Mucosa of descending colon (tissue), 3 donors: ENCODE results near the gene DHX30. TPM values are rescaled to one million over a fixed set of nuclear protein-coding genes. Genes with fewer than 3 reads are reported as not detected.

Experiments used
- ATAC-seq: fragments of 200-7000 bp; cut with Tn5 transposase; one replicate; pipeline ENCODE4 v1.9.1; 2020; ENCODE audit warnings: mild to moderate bottlenecking, moderate library complexity
- DNase-seq, 3 donors: peaks; one replicate each; pipeline ENCODE4 v3.0.0-alpha.2; 2020
- H3K36me3 ChIP-seq: fragments of 200-600 bp; one replicate; pipeline ENCODE4 v1.8.0; 2021; ENCODE audit warnings: low read depth, mild to moderate bottlenecking
- H3K4me1 ChIP-seq: fragments of 200-600 bp; one replicate; pipeline ENCODE4 v1.8.0; 2021; ENCODE audit warnings: low read depth, mild to moderate bottlenecking
- H3K4me3 ChIP-seq: fragments of 200-600 bp; one replicate; pipeline ENCODE4 v1.8.0; 2021; ENCODE audit warnings: mild to moderate bottlenecking
- H3K9me3 ChIP-seq: fragments of 200-600 bp; one replicate; pipeline ENCODE4 v1.8.0; 2021; ENCODE audit warnings: mild to moderate bottlenecking
- intact Hi-C, 2 donors: fragments of 100-400 bp; cut with DNase I in 1 of 2; cut with micrococcal nuclease in 1 of 2; formaldehyde crosslinking; loops; one replicate each; pipeline versions ENCODE4 v1.11.0 to v1.11.1; 2022; cut with DNase I, micrococcal nuclease
- total RNA-seq, 3 donors: library from RNA; stranded (reverse); fragmentation: NEBNext Ultra II Directional in 2 of 3; extraction: Animal tissue kit (Norgen Biotek cat#: 25700) in 2 of 3; gene quantifications; one replicate each; pipeline versions ENCODE4 v1.2.1 to v1.2.4, GENCODE V29; 2021 to 2023
- TF ChIP-seq, protein P1 (sequence below): fragments of 200-600 bp; IDR thresholded peaks from one replicate; pipeline ENCODE4 v1.8.0; 2022; ENCODE audit warnings: antibody characterized with exemption, mild to moderate bottlenecking
- donor health status: DM: no; HTN: no; CAD: no; lungs with moderate emphysema.
- donor health status: DM: no; HTN: no; CAD: no.
- donor health status: DM: no; HTN: yes; CAD: no.

DHX30 gene
- total RNA-seq, 3 donors from 2014 or later, result 44.5 to 65.3 (median 45.7) TPM

GRCh38 chr3:47854267-47854666 lies 51.3 kb downstream of the DHX30 start:
- H3K36me3 ChIP-seq, result peaks cover 4% of the 10 kb centered on the region
- ATAC-seq (no peak), DNase-seq (no peak)
- no peaks in the 10 kb centered on the region for H3K4me1 ChIP-seq
- no peaks in the 10 kb centered on the region for H3K9me3 ChIP-seq
- TF ChIP-seq, protein P1, sequence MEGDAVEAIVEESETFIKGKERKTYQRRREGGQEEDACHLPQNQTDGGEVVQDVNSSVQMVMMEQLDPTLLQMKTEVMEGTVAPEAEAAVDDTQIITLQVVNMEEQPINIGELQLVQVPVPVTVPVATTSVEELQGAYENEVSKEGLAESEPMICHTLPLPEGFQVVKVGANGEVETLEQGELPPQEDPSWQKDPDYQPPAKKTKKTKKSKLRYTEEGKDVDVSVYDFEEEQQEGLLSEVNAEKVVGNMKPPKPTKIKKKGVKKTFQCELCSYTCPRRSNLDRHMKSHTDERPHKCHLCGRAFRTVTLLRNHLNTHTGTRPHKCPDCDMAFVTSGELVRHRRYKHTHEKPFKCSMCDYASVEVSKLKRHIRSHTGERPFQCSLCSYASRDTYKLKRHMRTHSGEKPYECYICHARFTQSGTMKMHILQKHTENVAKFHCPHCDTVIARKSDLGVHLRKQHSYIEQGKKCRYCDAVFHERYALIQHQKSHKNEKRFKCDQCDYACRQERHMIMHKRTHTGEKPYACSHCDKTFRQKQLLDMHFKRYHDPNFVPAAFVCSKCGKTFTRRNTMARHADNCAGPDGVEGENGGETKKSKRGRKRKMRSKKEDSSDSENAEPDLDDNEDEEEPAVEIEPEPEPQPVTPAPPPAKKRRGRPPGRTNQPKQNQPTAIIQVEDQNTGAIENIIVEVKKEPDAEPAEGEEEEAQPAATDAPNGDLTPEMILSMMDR, result no peak
- no peak overlapping the region for H3K4me3 ChIP-seq
- intact Hi-C loops, result no loop called here

DNA sequence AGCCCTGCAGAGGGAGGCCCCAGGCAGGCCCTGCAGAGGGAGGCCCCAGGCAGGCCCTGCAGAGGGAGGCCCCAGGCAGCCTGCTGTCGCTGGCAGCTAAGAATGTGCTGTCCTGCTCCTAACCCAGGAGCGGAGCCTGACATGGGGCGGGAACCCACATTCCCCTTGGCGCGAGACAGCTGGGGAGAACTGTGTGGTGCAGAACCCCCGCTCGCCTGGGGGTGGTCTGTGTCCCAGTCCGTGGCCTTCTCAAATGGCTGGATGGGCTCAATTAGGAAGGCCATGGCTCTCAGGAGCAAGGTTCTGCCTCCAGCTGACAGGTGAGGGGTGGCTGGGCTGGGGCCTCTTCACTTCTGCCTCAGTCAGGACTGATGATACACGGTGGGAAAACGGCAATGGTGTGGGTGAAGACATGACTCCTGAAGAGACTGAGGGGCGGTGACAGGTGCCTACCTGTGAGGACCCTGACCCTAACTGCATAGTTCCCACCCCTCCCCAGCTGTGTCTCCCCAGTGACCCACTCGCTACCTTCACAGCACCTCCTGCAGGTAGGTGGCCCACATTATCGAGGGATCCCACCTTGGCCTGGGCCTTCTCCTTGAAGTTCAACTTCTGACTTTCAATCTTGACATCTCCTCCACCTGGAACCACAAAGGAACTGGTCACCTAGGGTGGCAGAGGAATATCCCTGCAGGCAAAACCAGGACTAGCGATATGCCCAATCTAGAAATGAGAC lies 52.0 kb downstream of the DHX30 start:
- Histone ChIP-seq H3K4me3 (no peak overlapping the region), H3K4me1 (no peaks in the 10 kb centered on the region), H3K9me3 (no peaks in the 10 kb centered on the region), H3K36me3 (peaks cover 4% of the 10 kb centered on the region)
- DNase-seq (no peak), ATAC-seq (no peak)
- TF ChIP-seq, protein P1, result no peak
- intact Hi-C loops, result no loop called here

DNA sequence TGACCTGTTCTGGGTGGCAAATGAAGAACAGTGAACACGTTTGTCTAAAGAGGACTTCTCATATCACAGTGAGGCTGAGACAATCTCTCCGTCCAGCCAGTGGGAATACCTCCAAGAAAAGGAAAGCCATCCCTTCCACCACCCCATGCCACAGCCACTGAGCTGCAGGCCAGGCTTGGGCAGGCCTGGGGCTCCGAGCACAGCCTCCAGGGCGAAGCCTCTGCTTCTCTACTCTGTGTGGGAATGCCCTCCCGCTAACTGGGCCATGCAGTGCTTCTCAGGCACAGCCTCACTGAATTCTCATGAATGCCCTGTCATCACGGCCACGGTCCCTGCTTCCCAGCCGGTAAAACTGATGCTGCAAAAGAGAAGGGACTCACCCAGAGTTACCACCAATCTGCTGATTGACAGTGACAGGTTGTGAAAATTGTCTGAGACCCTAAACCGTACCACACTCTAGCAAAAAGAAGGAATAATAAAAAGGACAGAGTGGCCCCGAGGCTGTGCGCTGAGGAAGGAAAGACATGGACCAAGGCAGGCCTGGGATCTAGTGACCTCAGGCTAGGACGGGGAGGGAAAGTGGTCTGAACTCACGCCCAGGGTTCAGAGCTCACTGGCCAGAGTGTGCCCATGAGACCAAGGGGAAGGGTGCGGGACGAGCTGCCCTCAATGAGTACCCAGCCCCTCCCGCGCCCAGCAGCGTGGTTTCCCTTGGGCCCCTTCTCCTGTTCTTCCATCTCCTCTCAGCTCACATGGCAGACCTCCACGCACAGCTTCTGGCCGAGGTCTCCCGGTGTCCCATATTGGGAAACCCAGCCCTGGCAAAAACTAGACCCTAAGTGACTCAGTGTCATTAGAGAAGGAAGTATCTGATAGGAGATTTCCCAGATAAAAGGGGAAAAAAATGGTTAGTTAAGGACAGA lies 52.8 kb downstream of the DHX30 start:
- ATAC-seq, result no peak
- intact Hi-C loops, result no loop called here
- DNase-seq, result no peak

GRCh38 chr3:47856669-47857068 lies 53.7 kb downstream of the DHX30 start:
- Histone ChIP-seq H3K36me3 (peaks cover 4% of the 10 kb centered on the region), H3K4me3 (no peak overlapping the region), H3K9me3 (no peaks in the 10 kb centered on the region), H3K4me1 (no peaks in the 10 kb centered on the region)
- intact Hi-C loops, result no loop called here
- ATAC-seq, result no peak
- no peak for DNase-seq
- TF ChIP-seq, protein P1, result no peak

More for the DNA sequence above, 52.8 kb downstream of the DHX30 start:
- TF ChIP-seq, protein P1, result no peak
- H3K9me3 ChIP-seq, result no peaks in the 10 kb centered on the region
- H3K4me1 ChIP-seq, result no peaks in the 10 kb centered on the region
- no peak overlapping the region for H3K4me3 ChIP-seq
- peaks cover 4% of the 10 kb centered on the region for H3K36me3 ChIP-seq

- Histone ChIP-seq H3K36me3 (peaks cover 4% of the 10 kb centered on the region), H3K9me3 (no peaks in the 10 kb centered on the region), H3K4me1 (no peaks in the 10 kb centered on the region), H3K4me3 (no peak overlapping the region)
- intact Hi-C loops, result no loop called here
- TF ChIP-seq, protein P1, result no peak
- ATAC-seq, result no peak
- DNase-seq, result no peak
Measured at GRCh38 chr3:47857151-47857550, 54.2 kb downstream of the DHX30 start.
